GM12892 (cell line): ENCODE measurements around the gene OASL.

Experiments
- DNase-seq: peaks from one replicate; pipeline ENCODE4 v3.0.0; 2011; ENCODE audit not compliant: insufficient read length
- FAIRE-seq: peaks from 2 replicates; lab custom pipeline; 2011; peaks lifted over from hg19 to GRCh38; lab: Jason Lieb, UNC
- POLR2A ChIP-seq: IDR thresholded peaks from 2 replicates; pipeline ENCODE4 v1.6.1; 2011; ENCODE audit warnings: low read depth, low read length, control low read depth
- POLR2AphosphoS5 ChIP-seq: IDR thresholded peaks from 2 replicates; pipeline ENCODE4 v1.6.1; 2011; ENCODE audit warnings: low read depth, low read length, control low read depth
- TAF1 ChIP-seq: IDR thresholded peaks from 2 replicates; pipeline ENCODE4 v1.6.1; 2011; ENCODE audit warnings: low read depth, mild to moderate bottlenecking, control low read depth, low read length, borderline replicate concordance

The OASL gene

DNA sequence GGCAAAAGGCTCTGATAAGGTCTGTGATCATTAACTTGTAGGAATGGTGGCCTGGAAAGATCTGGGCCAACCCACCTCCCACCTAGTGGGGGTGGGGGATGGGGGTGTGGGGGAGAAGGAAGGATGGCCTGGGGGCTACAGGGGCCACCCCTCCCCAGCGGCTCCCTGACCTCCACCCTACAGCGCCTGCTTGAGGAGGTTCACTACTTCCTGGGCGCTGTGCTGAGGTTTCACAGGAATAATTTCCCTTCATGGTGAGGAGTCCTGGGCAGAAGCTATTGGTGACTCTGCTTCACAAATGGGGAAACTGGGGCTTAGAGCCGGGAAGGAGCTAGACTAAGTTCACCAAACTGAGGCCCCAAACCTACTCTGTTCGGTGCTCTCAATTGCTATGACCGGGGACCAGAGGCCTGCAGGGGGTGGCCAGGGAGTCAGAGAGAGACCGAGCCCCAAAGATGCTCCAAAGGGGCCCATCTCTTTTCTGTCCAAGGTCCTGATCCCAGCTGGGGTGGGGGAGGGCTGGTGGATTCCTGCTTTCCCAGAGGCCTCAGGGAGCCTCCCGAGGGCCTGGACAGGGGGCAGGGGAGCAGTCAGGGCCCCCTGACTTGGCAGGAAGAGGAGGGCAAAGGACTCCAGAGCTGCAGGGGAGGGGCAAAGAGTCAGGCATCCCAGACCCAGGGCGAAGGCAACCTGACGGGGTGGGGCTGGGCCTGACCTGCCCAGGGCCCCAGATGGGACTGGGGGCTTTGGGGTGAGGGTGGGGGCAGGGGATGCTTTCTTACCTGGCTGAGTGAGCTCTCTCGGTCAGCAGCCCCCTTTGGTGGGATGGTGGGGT lies 59.0 kb downstream of the OASL start:
- FAIRE-seq: no peak
- no peak for TF ChIP-seq POLR2A
- TF ChIP-seq TAF1: no peak
- no peak for TF ChIP-seq POLR2AphosphoS5
- DNase-seq: no peak

DNA sequence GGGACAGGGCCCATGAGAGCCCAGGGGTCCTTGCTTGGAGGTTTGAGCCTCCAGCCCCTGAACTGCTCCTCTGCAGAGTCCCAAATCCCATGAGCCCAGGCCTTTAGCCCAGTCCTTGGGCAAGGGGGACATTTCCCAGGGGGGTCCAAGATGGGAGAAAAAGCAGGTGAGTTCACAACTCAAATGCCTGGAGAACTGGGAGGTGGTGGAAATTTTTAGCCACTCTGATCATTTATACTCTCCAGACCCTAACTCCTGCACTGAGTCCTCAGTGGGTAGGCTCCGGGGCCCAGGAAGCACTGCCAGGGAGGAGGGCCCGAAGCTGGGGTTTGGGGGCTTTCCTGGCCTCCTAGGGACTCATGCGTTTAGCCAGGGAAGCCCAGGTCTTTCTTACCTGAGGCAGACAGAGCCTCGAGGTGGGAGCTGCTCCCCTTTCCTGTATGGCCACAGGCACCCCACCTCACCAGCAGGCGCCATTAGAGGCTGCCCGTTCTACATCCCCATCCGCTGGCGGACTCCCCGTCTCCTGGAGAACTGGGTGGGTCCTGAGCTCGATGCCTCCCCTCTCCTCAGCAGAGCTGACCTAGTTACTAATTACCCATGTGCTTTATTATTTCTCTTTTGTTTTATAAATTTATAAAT lies 59.7 kb downstream of the OASL start:
- FAIRE-seq: no peak
- TF ChIP-seq TAF1: no peak
- no peak for DNase-seq

DNA sequence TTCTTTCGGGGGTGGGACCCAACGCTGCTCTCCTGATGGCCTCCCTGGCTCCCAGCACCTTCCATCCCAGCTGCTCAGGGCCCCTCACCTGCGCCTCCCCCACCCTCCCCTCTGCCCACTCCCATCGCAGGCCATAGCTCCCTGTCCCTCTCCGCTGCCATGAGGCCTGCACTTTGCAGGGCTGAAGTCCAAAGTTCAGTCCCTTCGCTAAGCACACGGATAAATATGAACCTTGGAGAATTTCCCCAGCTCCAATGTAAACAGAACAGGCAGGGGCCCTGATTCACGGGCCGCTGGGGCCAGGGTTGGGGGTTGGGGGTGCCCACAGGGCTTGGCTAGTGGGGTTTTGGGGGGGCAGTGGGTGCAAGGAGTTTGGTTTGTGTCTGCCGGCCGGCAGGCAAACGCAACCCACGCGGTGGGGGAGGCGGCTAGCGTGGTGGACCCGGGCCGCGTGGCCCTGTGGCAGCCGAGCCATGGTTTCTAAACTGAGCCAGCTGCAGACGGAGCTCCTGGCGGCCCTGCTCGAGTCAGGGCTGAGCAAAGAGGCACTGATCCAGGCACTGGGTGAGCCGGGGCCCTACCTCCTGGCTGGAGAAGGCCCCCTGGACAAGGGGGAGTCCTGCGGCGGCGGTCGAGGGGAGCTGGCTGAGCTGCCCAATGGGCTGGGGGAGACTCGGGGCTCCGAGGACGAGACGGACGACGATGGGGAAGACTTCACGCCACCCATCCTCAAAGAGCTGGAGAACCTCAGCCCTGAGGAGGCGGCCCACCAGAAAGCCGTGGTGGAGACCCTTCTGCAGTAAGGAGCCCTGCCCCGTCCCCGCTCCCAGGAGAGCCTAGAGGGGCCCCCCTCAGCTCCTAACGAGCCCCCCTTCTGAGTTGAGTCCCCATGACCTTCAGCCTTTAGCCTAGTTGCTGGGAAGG lies 60.5 kb downstream of the OASL start, which contains the start of gene HNF1A:
HNF1A (plus strand) TSS at position 248 of the 924 bp plus-strand sequence; CDS start at position 474, 226 bp downstream.
- no peak for FAIRE-seq
- DNase-seq: no peak
- TF ChIP-seq POLR2AphosphoS5 (no peak), TAF1 (no peak), POLR2A (no peak)

DNA sequence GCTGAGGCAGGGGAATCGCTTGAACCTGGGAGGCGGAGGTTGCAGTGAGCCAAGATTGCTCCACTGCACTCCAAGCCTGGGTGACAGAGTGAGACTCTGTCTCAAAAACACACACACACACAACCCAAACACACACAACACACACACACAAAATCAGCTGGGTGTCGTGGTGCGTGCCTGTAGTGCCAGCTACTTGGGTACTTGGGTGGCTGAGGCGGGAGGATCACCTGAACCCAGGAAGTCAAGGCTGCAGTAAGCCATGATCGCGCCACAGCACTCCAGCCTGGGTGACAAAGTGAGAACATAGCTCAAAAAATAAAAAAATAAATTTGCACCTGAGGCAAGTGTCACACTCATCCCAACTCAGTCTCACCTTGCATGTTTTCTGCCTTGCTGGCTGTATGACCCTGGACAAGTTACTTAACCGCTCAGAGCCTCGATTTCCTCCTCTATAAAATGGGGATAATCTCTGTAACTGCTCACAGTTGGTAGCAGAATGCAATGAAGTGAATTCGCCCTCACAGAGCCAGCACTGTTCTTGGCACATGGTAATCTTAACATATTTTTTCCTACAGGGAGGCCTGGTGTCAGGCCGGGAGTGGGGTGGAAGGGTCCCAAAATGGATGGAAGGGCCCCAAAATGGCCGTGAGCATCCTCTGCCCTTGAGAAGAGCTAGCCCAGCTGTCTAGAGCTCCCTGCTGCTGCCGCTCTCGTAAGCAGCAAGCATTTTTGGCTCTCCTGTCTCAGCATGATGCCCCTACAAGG lies 61.3 kb downstream of the OASL start:
- DNase-seq (no peak), FAIRE-seq (no peak)
- TF ChIP-seq POLR2AphosphoS5: no peak
- TF ChIP-seq TAF1: no peak
- no peak for TF ChIP-seq POLR2A

DNA sequence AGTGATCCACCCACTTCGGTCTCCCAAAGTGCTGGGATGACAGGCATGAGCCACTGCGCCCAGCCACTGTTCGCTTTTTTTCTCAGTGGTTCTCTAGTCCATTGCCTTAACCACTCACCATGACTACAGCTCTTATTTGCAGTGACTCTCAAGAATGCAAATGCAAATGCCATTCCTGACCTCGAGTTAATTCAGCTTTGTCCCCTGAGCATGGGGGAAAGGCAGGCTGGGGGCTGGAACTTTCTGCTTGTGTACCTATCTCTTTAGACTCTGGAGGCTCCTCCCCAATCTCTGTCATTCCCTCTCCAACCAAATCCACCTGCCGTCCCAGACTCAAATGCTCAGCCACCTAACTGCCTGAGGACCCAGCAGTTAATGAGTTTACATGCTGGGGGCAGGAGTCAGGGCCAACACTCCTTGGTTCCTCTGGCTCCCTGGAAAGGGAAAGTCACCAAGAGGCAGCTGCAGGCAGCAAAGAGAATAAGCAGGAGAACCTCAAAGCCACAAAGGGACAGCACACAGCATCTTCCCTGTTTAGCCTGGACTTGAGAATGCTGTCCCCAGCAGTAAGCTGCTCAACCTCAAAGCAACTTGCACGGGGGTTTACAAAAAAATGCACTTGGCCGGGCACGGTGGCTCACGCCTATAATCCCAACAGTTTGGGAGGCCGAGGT lies 66.0 kb downstream of the OASL start:
- TF ChIP-seq POLR2A: no peak
- no peak for TF ChIP-seq TAF1
- no peak for TF ChIP-seq POLR2AphosphoS5
- DNase-seq (no peak), FAIRE-seq (no peak)

DNA sequence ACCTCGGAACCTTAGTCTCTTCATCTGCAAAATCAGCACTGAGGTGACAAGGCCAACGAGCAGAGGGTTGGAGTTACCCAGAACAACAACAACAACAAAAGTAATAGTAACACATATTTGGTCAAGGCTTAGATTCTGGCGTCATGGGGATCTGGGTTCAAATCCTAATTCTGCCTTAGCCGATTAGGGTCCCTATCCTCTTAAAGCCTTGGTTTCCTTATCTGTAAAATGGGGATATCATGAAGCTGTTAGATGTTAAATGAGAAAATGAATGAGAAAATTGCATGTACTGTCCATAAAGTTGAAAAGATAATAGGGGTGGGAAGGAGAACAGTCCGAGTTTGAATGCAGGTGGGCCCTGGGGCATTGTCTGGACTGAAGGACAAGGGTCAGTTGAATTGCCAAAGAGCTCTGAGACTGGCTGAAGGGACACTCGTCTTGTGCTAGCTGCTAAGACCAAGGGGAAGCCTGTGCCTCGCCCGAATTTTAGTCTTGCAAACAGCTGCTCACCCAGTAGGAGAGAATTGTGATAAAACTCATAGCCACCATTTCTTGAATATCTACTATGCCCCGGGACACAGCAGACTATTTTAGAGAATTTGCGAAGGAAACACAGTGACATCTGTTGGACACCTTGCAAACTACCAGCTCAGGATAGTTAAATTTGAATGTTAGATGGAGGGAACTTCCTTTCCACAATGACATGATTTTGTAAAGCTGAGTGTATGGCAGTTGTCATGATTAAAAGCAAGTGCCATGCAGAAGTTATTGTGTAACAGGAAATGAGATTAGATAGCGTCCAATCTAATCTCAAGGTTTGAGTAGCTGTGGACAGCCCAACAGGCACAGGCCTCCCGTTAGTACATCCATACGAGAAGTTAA lies 67.5 kb downstream of the OASL start:
- TF ChIP-seq TAF1: no peak
- TF ChIP-seq POLR2A: no peak
- TF ChIP-seq POLR2AphosphoS5: no peak
- peak; percentile 89 for FAIRE-seq

DNA sequence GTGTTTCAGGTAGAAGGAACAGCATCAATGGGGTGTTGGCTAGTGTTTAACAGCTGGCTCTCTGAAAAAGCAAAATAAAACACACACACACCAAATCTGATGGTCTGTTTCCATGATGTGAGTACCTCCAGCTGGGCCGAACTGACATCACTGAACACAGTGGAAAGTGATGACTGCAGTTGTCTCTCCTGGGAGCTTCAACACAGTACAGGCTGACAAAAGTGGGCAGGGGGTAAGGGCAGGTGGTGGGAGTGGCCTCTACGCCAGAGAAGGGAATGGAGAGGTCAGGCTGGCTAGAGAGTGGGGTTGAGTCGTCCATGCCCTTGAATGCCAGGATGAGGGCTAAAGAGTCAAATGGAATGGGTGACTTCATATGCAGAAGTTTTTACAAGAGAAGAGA lies 68.7 kb downstream of the OASL start:
- no peak for FAIRE-seq
- DNase-seq: no peak
- no peak for TF ChIP-seq POLR2AphosphoS5
- no peak for TF ChIP-seq POLR2A
- no peak for TF ChIP-seq TAF1

More for the DNA sequence above, 67.5 kb downstream of the OASL start:
- DNase-seq: no peak
